T-cell (primary cell): ENCODE measurements around the gene LRTM2. TPM values are rescaled to one million over a fixed set of nuclear protein-coding genes. Genes with fewer than 3 reads are reported as not detected.

ENCODE experiments used
- ATAC-seq, 4 experiments: fragments of 200-7000 bp in 3 of 4; fragments of 150-1000 bp in 1 of 4; cut with Tn5 transposase; replicated peaks in 1 of 4; 1 replicate in 3 of 4; 2 replicates in 1 of 4; pipeline ENCODE4 v1.10.0; 2021; ENCODE audit warnings: moderate library complexity in 3 of 4, mild to moderate bottlenecking in 2 of 4, moderate number of reproducible peaks in 1 of 4
- CTCF ChIA-PET, 2 donors: fragments of 300-600 bp; sonication (Branson Sonifier 250); formaldehyde crosslinking; loops; one replicate each; lab custom pipeline; 2022; ENCODE audit warnings: antibody characterized with exemption in 2 of 2; lab: Charles Lee
- POLR2A ChIA-PET, 2 donors: fragments of 300-600 bp; sonication (Branson Sonifier 250); formaldehyde crosslinking; loops; one replicate each; lab custom pipeline; 2022; ENCODE audit warnings: antibody characterized with exemption in 2 of 2; lab: Charles Lee
- DNase-seq, 35 experiments: peaks; one replicate each; pipeline versions ENCODE4 v3.0.0 to v3.0.0-alpha.2; 2013 to 2023
- H3K27ac ChIP-seq: one replicate; pipeline ENCODE4 v1.5.1; 2013; ENCODE audit warnings: low read length
- H3K27me3 ChIP-seq, 2 experiments: replicated peaks in 1 of 2; 1 replicate in 1 of 2; 2 replicates in 1 of 2; pipeline versions ENCODE4 v1.6.1 to v1.7.0; 2013; ENCODE audit warnings: low read length in 1 of 2, mixed read lengths in 1 of 2; ENCODE audit not compliant: control insufficient read depth in 2 of 2, insufficient read depth in 2 of 2; ENCODE audit errors: extremely low read depth in 1 of 2
- H3K36me3 ChIP-seq, 2 donors: 1 replicate in 1 of 2; 2 replicates in 1 of 2; pipeline versions ENCODE4 v1.6.1 to v1.7.0; 2013; ENCODE audit warnings: low read length in 1 of 2; ENCODE audit not compliant: control insufficient read depth in 2 of 2, insufficient read depth in 1 of 2; ENCODE audit errors: extremely low read depth in 1 of 2
- H3K4me1 ChIP-seq, 2 experiments: 1 replicate in 1 of 2; 2 replicates in 1 of 2; pipeline versions ENCODE4 v1.6.1 to v1.7.0; 2013; ENCODE audit warnings: low read length in 2 of 2, mixed read lengths in 1 of 2; ENCODE audit not compliant: insufficient read depth in 2 of 2, control insufficient read depth in 1 of 2; ENCODE audit errors: extremely low read depth in 1 of 2
- H3K4me3 ChIP-seq, 2 donors: 1 replicate in 1 of 2; 2 replicates in 1 of 2; pipeline versions ENCODE4 v1.5.1 to v1.7.0; 2013; ENCODE audit warnings: mild to moderate bottlenecking in 2 of 2, low read length in 1 of 2, moderate library complexity in 1 of 2; ENCODE audit not compliant: control insufficient read depth in 1 of 2; ENCODE audit errors: extremely low read depth in 1 of 2
- H3K9me3 ChIP-seq: 2 replicates; pipeline ENCODE4 v1.7.0; 2013
- H3K27ac Mint-ChIP-seq, 2 donors: one replicate each; pipeline ENCODE4 v1.8.0; 2020 to 2021; ENCODE audit warnings: mild to moderate bottlenecking in 2 of 2, mixed read lengths in 2 of 2
- H3K27me3 Mint-ChIP-seq, 2 donors: one replicate each; pipeline ENCODE4 v1.8.0; 2021 to 2022; ENCODE audit warnings: mixed read lengths in 2 of 2
- H3K36me3 Mint-ChIP-seq: one replicate; pipeline ENCODE4 v1.8.0; 2021; ENCODE audit warnings: mixed read lengths
- H3K4me1 Mint-ChIP-seq, 3 donors: one replicate each; pipeline ENCODE4 v1.8.0; 2020 to 2022; ENCODE audit warnings: mixed read lengths in 3 of 3, mild to moderate bottlenecking in 1 of 3
- H3K4me3 Mint-ChIP-seq, 3 donors: one replicate each; pipeline ENCODE4 v1.8.0; 2020 to 2022; ENCODE audit warnings: mild to moderate bottlenecking in 3 of 3, mixed read lengths in 3 of 3, moderate library complexity in 3 of 3
- H3K9me3 Mint-ChIP-seq, 3 donors: one replicate each; pipeline ENCODE4 v1.8.0; 2020 to 2022; ENCODE audit warnings: mixed read lengths in 3 of 3
- WGBS: methylation state at CpG from one replicate; pipeline ENCODE4 v1.1.5; 2013; ENCODE audit warnings: missing lambda C conversion rate; ENCODE audit not compliant: insufficient coverage; 5-methylcytosine and 5-hydroxymethylcytosine counted together
- total RNA-seq, 35 experiments: library from RNA in 6 of 35; stranded (reverse) in 6 of 35; fragments of 120-200 nt in 1 of 35; gene quantifications; one replicate each; pipeline versions ENCODE4 v1.2.1 to v1.2.4 and lab custom pipeline; 2013 to 2026

The LRTM2 gene
- total RNA-seq, 5 donors from 2014 or later (not counting 1 experiment from before 2014, with no cell fraction given), result not detected

DNA sequence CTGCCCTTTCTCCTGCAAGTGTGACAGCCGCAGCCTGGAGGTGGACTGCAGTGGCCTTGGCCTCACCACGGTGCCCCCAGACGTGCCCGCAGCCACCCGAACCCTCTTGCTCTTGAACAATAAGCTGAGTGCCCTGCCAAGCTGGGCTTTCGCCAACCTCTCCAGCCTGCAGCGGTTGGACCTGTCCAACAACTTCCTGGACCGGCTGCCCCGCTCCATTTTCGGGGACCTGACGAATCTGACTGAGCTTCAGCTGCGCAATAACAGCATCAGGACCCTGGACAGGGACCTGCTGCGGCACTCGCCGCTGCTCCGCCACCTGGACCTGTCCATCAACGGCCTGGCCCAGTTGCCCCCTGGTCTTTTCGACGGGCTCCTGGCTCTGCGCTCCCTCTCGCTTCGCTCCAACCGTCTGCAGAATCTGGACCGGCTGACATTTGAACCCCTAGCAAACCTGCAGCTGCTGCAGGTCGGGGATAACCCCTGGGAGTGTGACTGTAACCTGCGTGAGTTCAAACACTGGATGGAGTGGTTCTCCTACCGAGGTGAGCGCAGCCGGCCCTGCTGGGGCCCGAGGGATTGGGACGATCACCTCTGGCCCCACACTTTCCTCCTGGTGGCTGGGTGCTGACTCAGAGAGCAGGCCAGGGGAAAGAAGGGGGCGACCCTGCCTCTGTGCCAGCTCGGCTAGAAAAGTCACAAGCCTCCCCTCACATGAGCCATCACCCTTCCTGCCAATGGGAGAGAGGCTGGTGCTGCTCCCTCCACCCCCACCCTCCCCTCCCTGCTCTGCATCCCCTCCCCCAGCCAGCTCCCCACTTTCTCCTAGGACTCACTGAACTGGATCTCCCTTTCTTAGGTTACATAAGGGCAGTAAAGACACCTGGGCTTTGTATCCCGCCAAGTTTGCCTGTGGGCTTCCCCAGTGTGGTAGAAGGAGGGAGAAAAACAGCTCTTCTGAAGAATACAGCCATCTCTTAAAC, 10.9 kb downstream of the LRTM2 start:
- WGBS, result 15% methylated on average over 30 of the region's 34 CpGs

GRCh38 chr12:1832801-1833595, 12.6 kb downstream of the LRTM2 start:
- no peak overlapping the region for H3K27ac ChIP-seq
- no peak overlapping the region for H3K4me3 ChIP-seq
- Mint-ChIP-seq H3K27ac (no peak overlapping the region), H3K36me3 (no peaks in the 10 kb centered on the region), H3K4me3 (no peak overlapping the region), H3K4me1 (no peaks in the 10 kb centered on the region), H3K9me3 (no peaks in the 10 kb centered on the region), H3K27me3 (peaks cover 25 to 43% of the 10 kb centered on the region in 2 donors)
- WGBS, result 78% methylated on average over 9 of the region's 17 CpGs
- CTCF ChIA-PET, result no interaction called here
- H3K27me3 ChIP-seq, result peaks cover 0 to 58% of the 10 kb centered on the region in 2 experiments
- H3K36me3 ChIP-seq, result no peaks in the 10 kb centered on the region
- POLR2A ChIA-PET, result interaction anchor here in 1 of 2 donors (0.6 kb wide), 1 partner anchor 180 kb away, joined by 6 read pairs; no protein-coding TSS in a partner anchor
- ATAC-seq (no peak), DNase-seq (no peak)
- H3K9me3 ChIP-seq, result no peaks in the 10 kb centered on the region
- no peaks in the 10 kb centered on the region for H3K4me1 ChIP-seq

More for the DNA sequence above, 10.9 kb downstream of the LRTM2 start:
- Histone ChIP-seq H3K4me3 (no peak overlapping the region), H3K4me1 (no peaks in the 10 kb centered on the region), H3K36me3 (no peaks in the 10 kb centered on the region), H3K9me3 (no peaks in the 10 kb centered on the region), H3K27ac (no peak overlapping the region), H3K27me3 (peaks cover 0 to 74% of the 10 kb centered on the region in 2 experiments)
- no peaks in the 10 kb centered on the region for H3K36me3 Mint-ChIP-seq
- H3K27ac Mint-ChIP-seq, result no peak overlapping the region
- DNase-seq (peak in 3 of 35 experiments; percentile 6 to 32 (median 15)), ATAC-seq (peak in 2 of 4 experiments; percentile 30 to 35)
- H3K27me3 Mint-ChIP-seq, result peaks cover 25 to 45% of the 10 kb centered on the region in 2 donors
- no peaks in the 10 kb centered on the region for H3K4me1 Mint-ChIP-seq
- no peaks in the 10 kb centered on the region for H3K9me3 Mint-ChIP-seq
- ChIA-PET POLR2A (no interaction called here), CTCF (no interaction called here)
- H3K4me3 Mint-ChIP-seq, result no peak overlapping the region

DNA sequence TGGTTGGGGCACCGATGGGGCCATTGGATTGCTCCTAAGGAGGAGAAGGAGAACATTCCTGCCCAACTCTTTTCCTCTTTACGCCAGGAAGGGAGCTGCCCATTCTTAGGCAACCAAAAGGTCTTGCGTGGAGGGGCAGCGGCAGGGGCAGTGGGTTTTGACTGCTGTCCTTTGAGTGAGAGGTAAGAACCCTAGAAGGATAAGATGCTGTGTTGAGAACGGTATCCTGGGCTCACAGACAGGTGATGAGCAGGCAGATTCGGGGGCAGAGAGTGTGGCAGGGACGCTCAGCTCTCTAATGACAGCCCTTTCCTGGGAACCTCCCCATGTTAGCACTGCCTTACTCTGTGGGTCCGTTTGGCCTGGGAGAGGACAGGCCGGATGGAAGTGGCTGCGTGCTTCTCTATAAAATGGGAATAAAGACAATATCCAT, 13.2 kb downstream of the LRTM2 start:
- Histone ChIP-seq H3K4me3 (no peak overlapping the region), H3K4me1 (no peaks in the 10 kb centered on the region), H3K27me3 (peaks cover 0 to 52% of the 10 kb centered on the region in 2 experiments), H3K36me3 (no peaks in the 10 kb centered on the region), H3K9me3 (no peaks in the 10 kb centered on the region), H3K27ac (no peak overlapping the region)
- Mint-ChIP-seq H3K9me3 (no peaks in the 10 kb centered on the region), H3K4me1 (no peaks in the 10 kb centered on the region), H3K27me3 (peaks cover 25 to 41% of the 10 kb centered on the region in 2 donors), H3K4me3 (no peak overlapping the region), H3K27ac (no peak overlapping the region), H3K36me3 (no peaks in the 10 kb centered on the region)
- no peak for ATAC-seq
- ChIA-PET POLR2A (no interaction called here), CTCF (no interaction called here)
- DNase-seq, result no peak
- 90% methylated on average over 3 of the region's 10 CpGs for WGBS

- DNase-seq (no peak), ATAC-seq (no peak)
- H3K9me3 ChIP-seq, result no peaks in the 10 kb centered on the region
- H3K27ac Mint-ChIP-seq, result no peak overlapping the region
- WGBS, result 87% methylated on average over 31 of the region's 34 CpGs
- no peaks in the 10 kb centered on the region for H3K4me1 ChIP-seq
- no peaks in the 10 kb centered on the region for H3K36me3 ChIP-seq
- ChIA-PET POLR2A (interaction anchor here in 1 of 2 donors (0.6 kb wide), 1 partner anchor 1090 kb away, joined by 3 read pairs; no protein-coding TSS in a partner anchor), CTCF (no interaction called here)
- H3K9me3 Mint-ChIP-seq, result no peaks in the 10 kb centered on the region
- no peaks in the 10 kb centered on the region for H3K36me3 Mint-ChIP-seq
- no peak overlapping the region for H3K27ac ChIP-seq
- H3K4me3 ChIP-seq, result no peak overlapping the region
- no peak overlapping the region for H3K4me3 Mint-ChIP-seq
- no peaks in the 10 kb centered on the region for H3K4me1 Mint-ChIP-seq
- peaks cover 25 to 35% of the 10 kb centered on the region in 2 donors for H3K27me3 Mint-ChIP-seq
- H3K27me3 ChIP-seq, result peaks cover 0 to 50% of the 10 kb centered on the region in 2 experiments
Observed at GRCh38 chr12:1834186-1834925, 14.0 kb downstream of the LRTM2 start.

GRCh38 chr12:1835211-1836131, 15.1 kb downstream of the LRTM2 start:
- Mint-ChIP-seq H3K9me3 (no peaks in the 10 kb centered on the region), H3K27me3 (peaks cover 23 to 31% of the 10 kb centered on the region in 2 donors), H3K4me3 (no peak overlapping the region), H3K4me1 (no peaks in the 10 kb centered on the region), H3K27ac (no peak overlapping the region), H3K36me3 (no peaks in the 10 kb centered on the region)
- ChIA-PET CTCF (no interaction called here), POLR2A (no interaction called here)
- Histone ChIP-seq H3K9me3 (no peaks in the 10 kb centered on the region), H3K27me3 (peaks cover 0 to 39% of the 10 kb centered on the region in 2 experiments), H3K4me1 (no peaks in the 10 kb centered on the region), H3K4me3 (no peak overlapping the region), H3K27ac (no peak overlapping the region), H3K36me3 (no peaks in the 10 kb centered on the region)
- no peak for ATAC-seq
- DNase-seq, result no peak
- 85% methylated on average over 19 of the region's 22 CpGs for WGBS
